ENCODE results near the gene LTB. TPM values are rescaled to one million over a fixed set of nuclear protein-coding genes. Genes with fewer than 3 reads are reported as not detected.

Gene LTB
- total RNA-seq, 4 donors from 2014 or later, result not detected

- intact Hi-C loops (cut with DNase I), result no loop called here
- WGBS, 2 donors, result 91 to 98% methylated on average over 2 of the region's 2 CpGs
- H3K27ac ChIP-seq, result no peak overlapping the region
- no peak overlapping the region for H3K4me3 ChIP-seq (replicated peaks in 1 of 3)
- H3K4me1 ChIP-seq, result peaks cover 5 to 7% of the 10 kb centered on the region in 2 donors
- TF ChIP-seq CTCF (IDR thresholded peaks at IDR 0.05) (no peak), POLR2A (IDR thresholded peaks at IDR 0.05) (no peak)
- no peaks in the 10 kb centered on the region for H3K36me3 ChIP-seq
- no peak for DNase-seq
- no peaks in the 10 kb centered on the region for H3K27me3 ChIP-seq
- H3K9me3 ChIP-seq, result no peaks in the 10 kb centered on the region
These were observed 34.8 kb upstream of the LTB start for GRCh38 chr6:31617010-31617409.

- peaks cover 0 to 3% of the 10 kb centered on the region in 2 donors for H3K4me1 ChIP-seq
- 76% methylated on average over 7 of the region's 7 CpGs for WGBS, 2 donors
- no peak overlapping the region for H3K27ac ChIP-seq
- no peak for TF ChIP-seq CTCF (IDR thresholded peaks at IDR 0.05)
- no peak for TF ChIP-seq POLR2A (IDR thresholded peaks at IDR 0.05)
- no peaks in the 10 kb centered on the region for H3K36me3 ChIP-seq
- no peak for DNase-seq
- intact Hi-C loops (cut with DNase I), result no loop called here
- H3K27me3 ChIP-seq, result no peaks in the 10 kb centered on the region
- no peaks in the 10 kb centered on the region for H3K9me3 ChIP-seq
- H3K4me3 ChIP-seq (replicated peaks in 1 of 3), result no peak overlapping the region
These were observed 33.5 kb upstream of the LTB start for GRCh38 chr6:31615748-31616147.

- DNase-seq, result no peak
- WGBS, 2 donors, result 69 to 74% methylated on average over 6 of the region's 6 CpGs
- peaks cover under 1 to 3% of the 10 kb centered on the region in 2 donors for H3K4me1 ChIP-seq
- no peaks in the 10 kb centered on the region for H3K36me3 ChIP-seq
- no peak within 1 kb of the TSS for H3K4me3 ChIP-seq (replicated peaks in 1 of 3)
- TF ChIP-seq POLR2A (IDR thresholded peaks at IDR 0.05) (no peak), CTCF (IDR thresholded peaks at IDR 0.05) (no peak)
- no peaks in the 10 kb centered on the region for H3K27me3 ChIP-seq
- H3K9me3 ChIP-seq, result no peaks in the 10 kb centered on the region
- intact Hi-C loops (cut with DNase I), result no loop called here
- H3K27ac ChIP-seq, result no peak within 1 kb of the TSS
These were observed 32.7 kb upstream of the LTB start, which contains the start of gene AIF1 for GRCh38 chr6:31614684-31615578. Gene AIF1 (plus strand): TSS chr6:31615234. CDS start chr6:31615330, 96 bp downstream.

- WGBS, 2 donors, result 50 to 57% methylated on average over 8 of the region's 8 CpGs
- H3K4me1 ChIP-seq, result peaks cover 0 to 7% of the 10 kb centered on the region in 2 donors
- DNase-seq, result peak; percentile 28 to 33
- H3K27ac ChIP-seq, result no peak overlapping the region
- no peaks in the 10 kb centered on the region for H3K36me3 ChIP-seq
- no peaks in the 10 kb centered on the region for H3K27me3 ChIP-seq
- intact Hi-C loops (cut with DNase I), result no loop called here
- TF ChIP-seq CTCF (IDR thresholded peaks at IDR 0.05), result no peak
- TF ChIP-seq POLR2A (IDR thresholded peaks at IDR 0.05), result no peak
- H3K9me3 ChIP-seq, result no peaks in the 10 kb centered on the region
- no peak overlapping the region for H3K4me3 ChIP-seq (replicated peaks in 1 of 3)
These were observed 31.9 kb upstream of the LTB start for GRCh38 chr6:31614075-31614619.

GRCh38 chr6:31610968-31611367 is 28.7 kb upstream of the LTB start:
- H3K27ac ChIP-seq, result no peak overlapping the region
- H3K36me3 ChIP-seq, result no peaks in the 10 kb centered on the region
- peaks cover 0 to 7% of the 10 kb centered on the region in 2 donors for H3K4me1 ChIP-seq
- no peak for TF ChIP-seq CTCF (IDR thresholded peaks at IDR 0.05)
- TF ChIP-seq POLR2A (IDR thresholded peaks at IDR 0.05), result no peak
- H3K9me3 ChIP-seq, result no peaks in the 10 kb centered on the region
- H3K27me3 ChIP-seq, result no peaks in the 10 kb centered on the region
- DNase-seq, result no peak
- no peak overlapping the region for H3K4me3 ChIP-seq (replicated peaks in 1 of 3)
- intact Hi-C loops (cut with DNase I), result no loop called here
- WGBS, 2 donors, result 88 to 89% methylated on average over 4 of the region's 4 CpGs

Measured in thyroid gland (tissue), 4 donors.